Activated T-helper 2 cell treated with anti-CD3 and anti-CD28 coated beads, Interferon-gamma antibody, Interleukin-2, Interleukin-4, amounts not matched to agents 10 μg/mL and 5 μg/mL and 100 μg/mL, durations not matched to agents 14 hours and 24 hours and 36 hours (primary cell): Measurements from ENCODE around the gene FN1. TPM values are rescaled to one million over a fixed set of nuclear protein-coding genes. Genes with fewer than 3 reads are reported as not detected.

Experiments used
- DNase-seq: peaks from one replicate; pipeline ENCODE4 v3.0.0; 2021; ENCODE audit warnings: low spot score
- H3K27ac Mint-ChIP-seq: one replicate; pipeline ENCODE4 v1.8.0; 2021; ENCODE audit warnings: mixed read lengths
- H3K27me3 Mint-ChIP-seq: one replicate; pipeline ENCODE4 v1.8.0; 2021; ENCODE audit warnings: low read depth, mixed read lengths
- H3K36me3 Mint-ChIP-seq: one replicate; pipeline ENCODE4 v1.8.0; 2021; ENCODE audit warnings: low read depth, mixed read lengths
- H3K4me1 Mint-ChIP-seq: one replicate; pipeline ENCODE4 v1.8.0; 2021; ENCODE audit warnings: low read depth, mixed read lengths
- H3K4me3 Mint-ChIP-seq: one replicate; pipeline ENCODE4 v1.8.0; 2021; ENCODE audit warnings: low read depth, mild to moderate bottlenecking, moderate library complexity, mixed read lengths
- H3K9me3 Mint-ChIP-seq: one replicate; pipeline ENCODE4 v1.8.0; 2021; ENCODE audit warnings: mixed read lengths
- intact Hi-C: fragments of 100-400 bp; cut with micrococcal nuclease; formaldehyde crosslinking; loops from one replicate; pipeline ENCODE4 v1.15.1; 2023
- total RNA-seq: library from RNA; stranded (reverse); gene quantifications from 2 replicates; pipeline ENCODE4 v1.2.3, GENCODE V29; 2022

Gene FN1
- total RNA-seq, 1 donor from 2014 or later = 4.5 TPM

DNA sequence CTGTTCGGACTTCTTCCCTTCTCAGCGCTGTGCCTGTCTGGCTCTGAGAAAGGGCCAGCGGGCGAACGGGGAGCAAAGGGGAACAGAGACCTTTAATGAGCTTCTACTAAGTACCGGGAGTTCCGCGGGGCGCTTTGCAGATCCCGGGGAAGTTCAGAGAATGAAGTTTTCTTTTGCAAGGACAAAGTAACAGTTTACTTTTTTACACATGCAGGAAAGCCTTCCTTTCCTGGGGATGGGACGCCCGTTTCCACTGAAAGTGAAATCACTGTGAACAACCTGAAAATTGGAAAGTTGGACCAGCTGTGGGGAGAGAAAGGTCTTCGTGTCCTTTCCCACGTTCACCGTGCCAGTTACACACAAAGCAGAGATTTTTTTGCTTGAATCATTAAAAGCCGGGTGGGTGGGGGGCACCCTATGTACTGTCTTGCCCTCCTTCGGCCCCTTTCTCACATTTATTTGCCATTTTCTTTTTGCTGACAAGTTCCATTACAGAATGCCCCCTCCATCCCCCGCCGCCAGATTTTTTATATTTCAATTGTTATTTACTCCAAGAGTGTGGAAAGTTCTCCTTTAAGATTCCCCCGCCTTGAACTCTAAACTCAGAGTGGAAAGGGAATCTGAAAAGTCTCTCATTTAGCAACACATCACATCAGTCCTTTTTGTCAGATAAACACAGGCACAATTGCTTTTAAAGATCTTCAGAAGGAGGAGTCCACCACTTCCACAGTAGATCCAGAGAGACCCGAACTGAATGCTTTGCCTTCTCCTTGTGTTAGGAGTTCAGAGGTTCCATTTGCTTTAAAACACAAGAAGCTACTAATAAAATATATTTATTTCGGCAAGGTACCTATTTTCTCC is 1.1 kb upstream of the FN1 start:
- no peak for DNase-seq
- no peaks in the 10 kb centered on the region for H3K9me3 Mint-ChIP-seq
- intact Hi-C loops = loop anchor here (5.0 to 10.0 kb wide), 2 partner anchors 122 to 390 kb away; partner anchors contain the start of gene ATIC

DNA sequence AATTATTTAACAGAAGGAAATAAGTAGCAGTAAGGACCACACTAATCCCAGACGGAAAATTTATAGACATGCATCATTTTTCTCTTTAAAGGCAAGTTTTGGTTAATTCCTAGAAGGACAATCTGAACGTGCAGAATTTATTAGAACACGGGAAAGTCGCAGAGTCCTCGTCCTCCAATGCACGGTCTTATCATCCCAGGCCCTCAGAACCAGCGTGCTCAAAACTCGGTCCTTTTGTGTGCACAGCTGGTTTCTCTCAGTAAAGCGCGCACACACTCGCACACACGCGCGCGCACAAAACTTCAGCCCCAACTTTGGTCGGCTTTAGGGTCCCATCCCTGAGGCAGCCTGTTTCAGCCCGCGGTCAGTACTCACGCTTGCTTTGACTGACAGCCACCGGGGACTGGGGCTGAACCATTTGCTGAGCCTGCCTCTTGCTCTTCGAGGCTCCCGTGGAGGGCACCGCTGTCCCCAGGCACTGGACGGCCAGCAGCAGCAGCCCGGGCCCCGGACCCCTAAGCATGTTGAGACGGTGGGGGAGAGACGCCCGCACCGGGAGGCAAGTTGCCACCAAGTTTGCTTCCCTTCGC is 493 bp downstream of the FN1 start:
- DNase-seq = no peak
- Mint-ChIP-seq H3K27me3 (peaks cover 77% of the 10 kb centered on the region), H3K4me3 (peak overlapping the region; percentile 72), H3K4me1 (peaks cover 15% of the 10 kb centered on the region), H3K36me3 (no peaks in the 10 kb centered on the region), H3K27ac (no peak overlapping the region), H3K9me3 (no peaks in the 10 kb centered on the region)
- intact Hi-C loops = loop anchor here (5.0 to 10.0 kb wide), 2 partner anchors 121 to 392 kb away; partner anchors contain the start of gene ATIC

More for the DNA sequence above, 1.1 kb upstream of the FN1 start:
- peaks cover 15% of the 10 kb centered on the region for H3K4me1 Mint-ChIP-seq
- peak overlapping the region; percentile 80 for H3K4me3 Mint-ChIP-seq
- no peak overlapping the region for H3K27ac Mint-ChIP-seq
- H3K36me3 Mint-ChIP-seq = no peaks in the 10 kb centered on the region
- H3K27me3 Mint-ChIP-seq = peaks cover 71% of the 10 kb centered on the region

GRCh38 chr2:215434447-215435279 is 1.2 kb downstream of the FN1 start:
- Mint-ChIP-seq H3K9me3 (no peaks in the 10 kb centered on the region), H3K4me3 (peak overlapping the region; percentile 72), H3K36me3 (no peaks in the 10 kb centered on the region), H3K4me1 (peaks cover 14% of the 10 kb centered on the region), H3K27ac (no peak overlapping the region), H3K27me3 (peaks cover 75% of the 10 kb centered on the region)
- DNase-seq = no peak
- intact Hi-C loops = loop anchor here (5.0 to 10.0 kb wide), 2 partner anchors 120 to 393 kb away; partner anchors contain the start of gene ATIC

DNA sequence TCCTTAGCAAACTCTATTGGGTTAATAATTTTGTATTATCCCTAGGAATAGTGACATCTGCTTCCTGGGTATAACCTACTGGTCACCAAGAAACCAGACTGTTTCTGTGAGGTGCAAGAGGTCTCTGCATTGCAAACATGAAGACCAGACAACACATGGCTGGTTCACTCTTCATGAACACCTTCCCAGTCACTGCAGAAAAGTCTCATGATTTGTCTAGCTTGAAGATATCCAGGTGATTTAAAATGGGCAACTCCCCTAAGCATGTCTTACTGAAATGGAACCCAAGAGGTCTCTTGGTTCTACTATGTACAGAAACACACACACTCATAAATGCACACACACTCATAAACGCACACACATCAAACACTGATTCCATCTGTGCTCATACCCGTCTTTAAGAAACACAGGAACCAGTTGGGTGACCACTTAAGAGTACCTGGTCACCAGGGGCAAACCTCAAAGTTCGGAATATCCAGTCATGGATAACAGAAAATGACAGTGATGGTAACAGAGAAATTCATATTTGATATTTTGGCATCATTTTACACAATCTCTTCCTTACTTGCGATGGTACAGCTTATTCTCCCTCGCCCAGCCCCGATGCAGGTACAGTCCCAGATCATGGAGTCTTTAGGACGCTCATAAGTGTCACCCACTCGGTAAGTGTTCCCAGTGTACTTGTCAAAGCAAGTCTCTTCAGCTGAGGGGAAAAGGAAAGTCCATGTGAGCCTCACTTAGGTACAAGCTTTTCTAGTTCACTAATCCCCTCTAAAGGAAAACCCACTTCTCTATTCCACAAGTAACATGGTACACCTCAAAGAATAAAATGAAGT is 2.9 kb downstream of the FN1 start:
- H3K9me3 Mint-ChIP-seq = no peaks in the 10 kb centered on the region
- no peak overlapping the region for H3K4me3 Mint-ChIP-seq
- peaks cover 14% of the 10 kb centered on the region for H3K4me1 Mint-ChIP-seq
- intact Hi-C loops = loop anchor here (10.0 kb wide), 1 partner anchor 118 kb away; the partner anchor contains the start of gene ATIC
- no peaks in the 10 kb centered on the region for H3K36me3 Mint-ChIP-seq
- no peak for DNase-seq
- H3K27ac Mint-ChIP-seq = no peak overlapping the region
- peaks cover 67% of the 10 kb centered on the region for H3K27me3 Mint-ChIP-seq

DNA sequence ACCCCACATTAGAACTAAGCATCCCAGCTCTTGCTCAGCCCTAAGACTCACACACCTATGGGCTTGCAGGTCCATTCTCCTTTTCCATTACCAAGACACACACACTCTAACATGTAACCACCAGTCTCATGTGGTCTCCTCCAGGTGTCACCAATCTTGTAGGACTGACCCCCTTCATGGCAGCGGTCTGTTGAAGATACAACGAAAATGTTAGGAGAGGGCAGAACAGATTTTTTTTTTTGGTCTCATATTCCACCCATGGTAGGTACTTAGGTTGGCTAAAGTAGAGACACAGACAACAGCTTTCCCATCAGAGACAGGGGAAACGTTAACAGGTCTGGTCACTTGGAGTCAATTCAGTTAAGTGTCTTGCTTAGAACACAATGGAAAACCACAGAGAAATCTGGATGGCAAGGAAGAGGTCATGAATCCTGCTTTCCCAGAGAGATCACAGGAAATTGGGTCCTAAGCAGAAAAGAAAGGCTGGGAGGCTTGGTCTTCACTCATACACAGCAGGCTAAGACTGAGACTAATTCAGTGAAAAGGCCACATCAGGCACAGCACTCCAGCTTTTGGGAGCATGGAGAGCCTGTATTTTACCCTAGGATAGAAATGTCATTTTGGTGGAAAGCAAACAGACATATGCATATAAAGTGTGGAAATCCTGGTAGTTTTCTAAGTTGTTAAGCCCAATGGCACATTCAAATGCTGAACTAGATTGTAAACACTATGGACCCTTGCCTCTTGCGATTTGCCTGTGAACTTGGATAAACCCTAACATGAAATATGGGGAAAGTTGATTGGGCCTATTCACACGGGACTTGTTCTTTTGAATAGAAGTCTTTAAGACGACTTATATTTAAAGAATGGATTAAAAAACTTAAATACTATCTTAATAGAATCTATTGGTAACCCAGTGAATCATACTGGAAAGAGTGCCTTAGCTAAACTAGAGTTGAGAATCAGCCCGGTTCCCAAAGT is 3.8 kb downstream of the FN1 start:
- H3K36me3 Mint-ChIP-seq = no peaks in the 10 kb centered on the region
- H3K4me3 Mint-ChIP-seq = no peak overlapping the region
- DNase-seq = no peak
- H3K27me3 Mint-ChIP-seq = peaks cover 62% of the 10 kb centered on the region
- no peak overlapping the region for H3K27ac Mint-ChIP-seq
- intact Hi-C loops = loop anchor here (10.0 kb wide), 1 partner anchor 117 kb away; the partner anchor contains the start of gene ATIC
- peaks cover 12% of the 10 kb centered on the region for H3K4me1 Mint-ChIP-seq
- H3K9me3 Mint-ChIP-seq = no peaks in the 10 kb centered on the region

DNA sequence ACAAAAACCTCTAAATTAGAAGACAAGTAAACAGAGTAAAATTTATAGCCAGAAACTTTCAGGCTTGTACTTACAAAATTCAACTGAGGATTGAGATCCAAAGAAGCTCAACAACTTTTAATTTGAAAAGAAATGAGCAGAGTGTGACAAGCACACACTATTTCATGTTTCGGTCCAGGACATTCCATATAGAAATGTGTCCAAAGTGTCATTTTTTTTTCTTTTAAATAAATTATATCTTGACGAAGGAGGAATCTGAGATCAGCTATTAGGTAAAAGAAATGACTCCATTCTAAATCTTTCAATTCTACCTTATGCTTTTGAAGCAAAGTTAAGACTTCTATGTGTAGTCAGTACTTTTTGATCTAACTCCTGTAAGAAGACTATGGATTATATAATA is 4.6 kb downstream of the FN1 start:
- intact Hi-C loops = loop anchor here (10.0 kb wide), 1 partner anchor 116 kb away; the partner anchor contains the start of gene ATIC
- H3K27me3 Mint-ChIP-seq = peaks cover 54% of the 10 kb centered on the region
- DNase-seq = no peak
- no peak overlapping the region for H3K27ac Mint-ChIP-seq
- no peaks in the 10 kb centered on the region for H3K36me3 Mint-ChIP-seq
- no peak overlapping the region for H3K4me3 Mint-ChIP-seq
- H3K9me3 Mint-ChIP-seq = no peaks in the 10 kb centered on the region
- peaks cover 6% of the 10 kb centered on the region for H3K4me1 Mint-ChIP-seq

DNA sequence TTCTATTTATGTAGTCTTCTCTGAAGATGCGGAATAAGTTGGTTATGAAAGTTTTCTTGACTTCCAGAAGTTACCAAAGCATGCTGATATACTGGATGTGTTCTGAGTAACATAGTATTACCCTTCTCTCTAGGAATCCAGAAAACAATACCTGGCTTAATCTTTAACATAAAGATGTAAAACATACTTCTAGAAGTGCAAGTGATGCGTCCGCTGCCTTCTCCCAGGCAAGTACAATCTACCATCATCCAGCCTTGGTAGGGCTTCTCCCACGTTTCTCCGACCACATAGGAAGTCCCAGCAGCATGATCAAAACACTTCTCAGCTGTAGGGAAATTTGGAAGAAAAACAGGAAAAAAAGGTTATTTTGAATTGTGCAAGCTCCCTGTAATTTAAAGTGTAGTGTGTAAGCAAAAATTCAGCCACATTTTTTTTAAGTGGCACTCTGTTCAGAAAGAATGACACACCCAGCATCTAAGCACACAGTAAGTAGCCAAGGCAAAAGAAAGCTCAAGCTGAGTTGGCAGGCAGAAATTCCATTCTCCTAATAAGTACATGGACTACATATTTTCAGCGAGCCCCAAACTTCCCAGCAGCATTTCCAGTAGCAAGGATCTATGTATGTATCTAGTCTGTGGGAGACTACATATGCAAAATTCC is 5.2 kb downstream of the FN1 start:
- intact Hi-C loops = loop anchor here (10.0 kb wide), 1 partner anchor 116 kb away; the partner anchor contains the start of gene ATIC
- no peak for DNase-seq
- Mint-ChIP-seq H3K27ac (no peak overlapping the region), H3K4me1 (peaks cover 6% of the 10 kb centered on the region), H3K4me3 (no peak overlapping the region), H3K27me3 (peaks cover 52% of the 10 kb centered on the region), H3K9me3 (no peaks in the 10 kb centered on the region), H3K36me3 (no peaks in the 10 kb centered on the region)

- H3K27me3 Mint-ChIP-seq = peaks cover 44% of the 10 kb centered on the region
- intact Hi-C loops = no loop called here
- no peaks in the 10 kb centered on the region for H3K4me1 Mint-ChIP-seq
- no peak overlapping the region for H3K27ac Mint-ChIP-seq
- DNase-seq = no peak
- H3K9me3 Mint-ChIP-seq = no peaks in the 10 kb centered on the region
- H3K4me3 Mint-ChIP-seq = no peak overlapping the region
- H3K36me3 Mint-ChIP-seq = no peaks in the 10 kb centered on the region
These were observed 6.4 kb downstream of the FN1 start for GRCh38 chr2:215429424-215429823.

DNA sequence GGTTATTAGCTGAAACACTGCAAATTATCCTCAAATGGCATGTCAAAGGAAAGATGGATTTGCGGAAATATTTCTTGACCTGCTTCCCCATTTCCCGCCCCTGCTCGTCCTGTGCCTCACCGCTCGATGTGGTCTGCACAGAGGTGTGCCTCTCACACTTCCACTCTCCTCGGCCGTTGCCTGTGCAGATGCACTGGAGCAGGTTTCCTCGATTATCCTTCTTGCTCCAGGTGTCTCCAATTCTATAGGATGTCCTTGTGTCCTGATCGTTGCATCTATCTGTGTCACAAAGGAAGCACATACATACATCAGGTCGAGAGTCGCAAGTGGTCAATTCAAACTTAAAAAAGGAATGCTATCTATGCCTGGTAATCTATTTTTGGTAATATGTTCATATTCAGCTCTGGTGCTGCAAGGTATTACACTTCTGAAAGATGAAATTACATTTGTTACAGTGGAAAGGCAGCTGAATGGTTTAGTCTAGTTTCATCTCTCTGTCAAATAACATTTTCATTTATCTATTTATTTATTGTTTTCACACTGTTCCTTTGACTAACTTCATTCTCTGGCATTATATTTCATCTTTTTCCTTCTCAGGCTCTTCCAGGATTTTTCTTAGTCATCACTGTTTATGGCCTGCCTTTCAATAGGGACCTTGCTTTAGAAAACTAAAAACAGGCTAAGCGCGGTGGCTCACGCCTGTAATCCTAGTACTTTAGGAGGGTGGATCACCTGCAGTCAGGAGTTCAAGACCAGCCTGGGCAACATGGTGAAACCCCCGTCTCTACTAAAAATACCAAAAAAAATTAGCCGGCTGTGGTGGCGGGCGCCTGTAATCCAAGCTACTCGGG is 7.6 kb downstream of the FN1 start:
- H3K4me1 Mint-ChIP-seq = no peaks in the 10 kb centered on the region
- intact Hi-C loops = no loop called here
- peaks cover 47% of the 10 kb centered on the region for H3K27me3 Mint-ChIP-seq
- H3K36me3 Mint-ChIP-seq = no peaks in the 10 kb centered on the region
- DNase-seq = no peak
- no peaks in the 10 kb centered on the region for H3K9me3 Mint-ChIP-seq
- H3K4me3 Mint-ChIP-seq = no peak overlapping the region
- no peak overlapping the region for H3K27ac Mint-ChIP-seq

DNA sequence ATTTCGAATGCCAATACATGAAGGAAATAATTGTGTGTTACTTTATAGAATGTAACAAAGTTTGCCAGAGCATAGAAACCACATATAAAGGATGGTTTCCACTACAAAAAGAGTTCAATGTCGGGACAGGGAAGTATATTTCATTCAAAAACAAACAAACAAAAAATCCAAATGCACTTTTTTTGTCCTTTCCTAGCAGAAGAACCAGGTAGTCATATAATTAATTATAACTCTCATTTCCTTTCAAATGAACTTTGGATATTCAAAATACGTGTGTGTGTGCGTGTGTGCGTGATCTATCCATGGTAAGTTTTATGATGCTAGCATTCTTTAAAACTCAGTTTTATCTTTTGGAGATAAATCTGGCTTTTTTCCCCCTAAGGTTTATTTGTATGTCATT is 8.3 kb downstream of the FN1 start:
- DNase-seq = no peak
- intact Hi-C loops = no loop called here
- Mint-ChIP-seq H3K27me3 (peaks cover 45% of the 10 kb centered on the region), H3K36me3 (no peaks in the 10 kb centered on the region), H3K9me3 (no peaks in the 10 kb centered on the region), H3K27ac (no peak overlapping the region), H3K4me3 (no peak overlapping the region), H3K4me1 (no peaks in the 10 kb centered on the region)
